GM18861 (cell line): Measurements from ENCODE around the gene ABHD8.
A peak's percentile ranks its signal among the peaks of the same experiment; 100 is the strongest.

ENCODE experiments used
- ATAC-seq: cut with Tn5 transposase; IDR thresholded peaks from one replicate; pipeline ENCODE4 v1.9.1; 2021; ENCODE audit not compliant: unreplicated experiment

ABHD8 gene

GRCh38 chr19:17268754-17269153 lies 34.5 kb downstream of the ABHD8 start:
- ATAC-seq = no peak

- ATAC-seq = peak; percentile 87
These were observed 36.0 kb downstream of the ABHD8 start, which contains the start of gene BABAM1 for GRCh38 chr19:17266975-17267788. TSS of gene BABAM1 (plus strand) at chr19:17267443. CDS start at chr19:17268807, 1,364 bp downstream.

GRCh38 chr19:17266589-17266974 lies 36.6 kb downstream of the ABHD8 start:
- ATAC-seq = no peak

- no peak for ATAC-seq
These were observed 37.2 kb downstream of the ABHD8 start for GRCh38 chr19:17266026-17266425.

- no peak for ATAC-seq
These were observed 38.6 kb downstream of the ABHD8 start, which contains the start of gene USHBP1 for GRCh38 chr19:17264641-17264979. TSS of gene USHBP1 (minus strand) at chr19:17264745. CDS start at chr19:17264299, 446 bp downstream.

GRCh38 chr19:17263712-17264640 lies 39.2 kb downstream of the ABHD8 start:
- ATAC-seq = no peak

GRCh38 chr19:17262557-17262956 lies 40.7 kb downstream of the ABHD8 start:
- no peak for ATAC-seq

GRCh38 chr19:17260842-17261325 lies 42.3 kb downstream of the ABHD8 start:
- ATAC-seq = peak; percentile 65

GRCh38 chr19:17259934-17260333 lies 43.3 kb downstream of the ABHD8 start:
- ATAC-seq = no peak

- no peak for ATAC-seq
These were observed 44.0 kb downstream of the ABHD8 start for GRCh38 chr19:17259118-17259780.

- ATAC-seq = no peak
These were observed 47.1 kb downstream of the ABHD8 start for GRCh38 chr19:17256130-17256529.

- no peak for ATAC-seq
These were observed 48.0 kb downstream of the ABHD8 start for GRCh38 chr19:17255150-17255621.

GRCh38 chr19:17254636-17255035 lies 48.6 kb downstream of the ABHD8 start:
- ATAC-seq = no peak

- no peak for ATAC-seq
These were observed 53.2 kb downstream of the ABHD8 start for GRCh38 chr19:17249887-17250548.

GRCh38 chr19:17248011-17248776 lies 55.0 kb downstream of the ABHD8 start:
- ATAC-seq = no peak

- no peak for ATAC-seq
These were observed 56.4 kb downstream of the ABHD8 start for GRCh38 chr19:17246681-17247425.

GRCh38 chr19:17245535-17245984 lies 57.7 kb downstream of the ABHD8 start, which contains the start of gene NR2F6:
TSS of gene NR2F6 (minus strand) at chr19:17245919. CDS start at chr19:17245220, 699 bp downstream.
- ATAC-seq = no peak

GRCh38 chr19:17244618-17245534 lies 58.3 kb downstream of the ABHD8 start:
- ATAC-seq = no peak
